CD14-positive monocyte (primary cell): Measurements from ENCODE around the gene PLA2G15. TPM values are rescaled to one million over a fixed set of nuclear protein-coding genes. Genes with fewer than 3 reads are reported as not detected.

Experiments used
- DNase-seq, 3 donors: peaks; one replicate each; pipeline ENCODE4 v3.0.0-alpha.2; 2011 to 2022
- H2AFZ ChIP-seq: 2 replicates; pipeline ENCODE4 v1.6.0; 2012; ENCODE audit warnings: mild to moderate bottlenecking, low read depth, low read length, inconsistent platforms; ENCODE audit not compliant: insufficient read depth, poor library complexity, severe bottlenecking
- H3K27ac ChIP-seq, 2 donors: 1 replicate in 1 of 2; 2 replicates in 1 of 2; pipeline ENCODE4 v1.5.1; 2012 to 2013; ENCODE audit warnings: low read length in 2 of 2, control low read depth in 1 of 2, inconsistent platforms in 1 of 2, low read depth in 1 of 2, mild to moderate bottlenecking in 1 of 2
- H3K27me3 ChIP-seq, 2 donors: one replicate each; pipeline versions ENCODE4 v1.6.0 to v1.6.1; 2011 to 2013; ENCODE audit warnings: low read length in 2 of 2; ENCODE audit not compliant: control insufficient read depth in 2 of 2, insufficient read depth in 2 of 2
- H3K36me3 ChIP-seq, 2 donors: replicated peaks in 1 of 2; 1 replicate in 1 of 2; 2 replicates in 1 of 2; pipeline versions ENCODE4 v1.5.1 to v1.6.1; 2012 to 2013; ENCODE audit warnings: low read length in 2 of 2, control low read depth in 1 of 2, inconsistent platforms in 1 of 2, mild to moderate bottlenecking in 1 of 2; ENCODE audit not compliant: insufficient read depth in 2 of 2, control insufficient read depth in 1 of 2
- H3K4me1 ChIP-seq, 2 donors: 1 replicate in 1 of 2; 2 replicates in 1 of 2; pipeline versions ENCODE4 v1.5.1 to v1.6.1; 2012 to 2013; ENCODE audit warnings: low read length in 2 of 2, control low read depth in 1 of 2, inconsistent platforms in 1 of 2, mild to moderate bottlenecking in 1 of 2, moderate library complexity in 1 of 2; ENCODE audit not compliant: insufficient read depth in 2 of 2, control insufficient read depth in 1 of 2
- H3K4me2 ChIP-seq: replicated peaks from 2 replicates; pipeline ENCODE3; 2012; ENCODE audit warnings: low read length, moderate library complexity, mild to moderate bottlenecking; ENCODE audit not compliant: poor library complexity, severe bottlenecking; ENCODE audit errors: extremely low read depth
- H3K4me3 ChIP-seq, 3 experiments: fragments of 200-600 bp in 1 of 3; sonication (generic) in 1 of 3; replicated peaks in 1 of 3; 1 replicate in 2 of 3; 2 replicates in 1 of 3; pipeline ENCODE4 v1.5.1; 2011 to 2013; ENCODE audit warnings: low read length in 3 of 3, mild to moderate bottlenecking in 3 of 3, control low read depth in 2 of 3, low read depth in 2 of 3, inconsistent platforms in 1 of 3, moderate library complexity in 1 of 3
- H3K79me2 ChIP-seq: 2 replicates; pipeline ENCODE4 v1.6.0; 2012; ENCODE audit warnings: mild to moderate bottlenecking, control low read depth, inconsistent platforms, low read length, moderate library complexity; ENCODE audit not compliant: insufficient read depth
- H3K9ac ChIP-seq: 2 replicates; pipeline ENCODE4 v1.6.0; 2017; ENCODE audit warnings: low read length, mild to moderate bottlenecking; ENCODE audit not compliant: insufficient read depth, poor library complexity, severe bottlenecking
- H3K9me3 ChIP-seq, 2 donors: replicated peaks in 1 of 2; 1 replicate in 1 of 2; 2 replicates in 1 of 2; pipeline versions ENCODE4 v1.5.1 to v1.6.1; 2012 to 2013; ENCODE audit warnings: low read length in 2 of 2, control low read depth in 1 of 2; ENCODE audit not compliant: control insufficient read depth in 1 of 2, insufficient read depth in 1 of 2
- H4K20me1 ChIP-seq: 2 replicates; pipeline ENCODE4 v1.6.0; 2012; ENCODE audit warnings: mild to moderate bottlenecking, low read length, control low read depth, moderate library complexity; ENCODE audit not compliant: insufficient read depth
- H3K27ac Mint-ChIP-seq, 7 donors: one replicate each; pipeline ENCODE4 v1.8.0; 2020; ENCODE audit warnings: mild to moderate bottlenecking in 7 of 7, mixed read lengths in 7 of 7, moderate library complexity in 6 of 7, inconsistent platforms in 2 of 7
- H3K27me3 Mint-ChIP-seq, 3 donors: one replicate each; pipeline ENCODE4 v1.8.0; 2021 to 2022; ENCODE audit warnings: low read depth in 3 of 3, mild to moderate bottlenecking in 3 of 3, mixed read lengths in 3 of 3, moderate library complexity in 3 of 3, inconsistent platforms in 1 of 3
- H3K36me3 Mint-ChIP-seq, 2 donors: one replicate each; pipeline ENCODE4 v1.8.0; 2020; ENCODE audit warnings: mixed read lengths in 2 of 2, inconsistent platforms in 1 of 2, mild to moderate bottlenecking in 1 of 2
- H3K4me1 Mint-ChIP-seq: one replicate; pipeline ENCODE4 v1.8.0; 2020; ENCODE audit warnings: mild to moderate bottlenecking, mixed read lengths
- H3K4me3 Mint-ChIP-seq, 2 donors: one replicate each; pipeline ENCODE4 v1.8.0; 2020; ENCODE audit warnings: mild to moderate bottlenecking in 2 of 2, mixed read lengths in 2 of 2, moderate library complexity in 1 of 2
- H3K9me3 Mint-ChIP-seq, 7 donors: one replicate each; pipeline ENCODE4 v1.8.0; 2020 to 2022; ENCODE audit warnings: mixed read lengths in 7 of 7, mild to moderate bottlenecking in 6 of 7, moderate library complexity in 6 of 7, inconsistent platforms in 2 of 7
- CTCF ChIP-seq: fragments of 200-600 bp; IDR thresholded peaks from one replicate; pipeline ENCODE4 v1.8.0; 2022; ENCODE audit warnings: antibody characterized with exemption, mild to moderate bottlenecking
- WGBS: methylation state at CpG from one replicate; pipeline ENCODE4 v1.1.5; 2013; ENCODE audit warnings: missing lambda C conversion rate; ENCODE audit not compliant: insufficient coverage; 5-methylcytosine and 5-hydroxymethylcytosine counted together
- intact Hi-C, 2 donors: fragments of 100-400 bp; cut with micrococcal nuclease; formaldehyde crosslinking; loops; one replicate each; pipeline versions ENCODE4 v1.15.0 to v1.15.1; 2023
- polyA plus RNA-seq, 3 donors: library from polyadenylated mRNA; depleted of rRNA in 1 of 3; unstranded in 2 of 3; stranded (reverse) in 1 of 3; fragments of 300-500 nt in 2 of 3; fragments of >200 nt in 1 of 3; fragmentation: Illumina TruSeq in 2 of 3; gene quantifications; 1 replicate in 2 of 3; 2 replicates in 1 of 3; pipeline ENCODE4 v1.2.3, GENCODE V29; 2012 to 2021

The PLA2G15 gene
- polyA plus RNA-seq, 3 donors: 27.8 to 34.8 (median 29.5) TPM

GRCh38 chr16:68251832-68252231 lies 6.7 kb downstream of the PLA2G15 start:
- H3K27me3 ChIP-seq: no peaks in the 10 kb centered on the region
- no peaks in the 10 kb centered on the region for H3K9me3 ChIP-seq
- Mint-ChIP-seq H3K36me3 (peaks cover 63 to 89% of the 10 kb centered on the region in 2 donors), H3K27ac (no peak overlapping the region), H3K4me1 (peaks cover 28% of the 10 kb centered on the region), H3K9me3 (peaks cover 0 to 2% (median 0%) of the 10 kb centered on the region in 7 donors), H3K4me3 (no peak overlapping the region), H3K27me3 (peaks cover 0 to 2% (median 0%) of the 10 kb centered on the region in 3 donors)
- peaks cover 55 to 77% of the 10 kb centered on the region in 2 donors for H3K36me3 ChIP-seq
- H3K27ac ChIP-seq: no peak overlapping the region
- H4K20me1 ChIP-seq: peaks cover 8% of the 10 kb centered on the region
- no peak overlapping the region for H3K9ac ChIP-seq
- H3K4me1 ChIP-seq: peaks cover 20 to 23% of the 10 kb centered on the region in 2 donors
- WGBS: 82% methylated on average over 3 of the region's 5 CpGs
- DNase-seq: no peak
- no peak overlapping the region for H2AFZ ChIP-seq
- no peak overlapping the region for H3K4me2 ChIP-seq
- intact Hi-C loops: no loop called here
- TF ChIP-seq CTCF: no peak
- no peak overlapping the region for H3K4me3 ChIP-seq
- H3K79me2 ChIP-seq: peaks cover 20% of the 10 kb centered on the region

GRCh38 chr16:68252383-68252782 lies 7.2 kb downstream of the PLA2G15 start:
- Mint-ChIP-seq H3K36me3 (peaks cover 63 to 90% of the 10 kb centered on the region in 2 donors), H3K4me1 (peaks cover 28% of the 10 kb centered on the region), H3K27ac (no peak overlapping the region), H3K4me3 (no peak overlapping the region), H3K27me3 (peaks cover 0 to 2% (median 0%) of the 10 kb centered on the region in 3 donors), H3K9me3 (peaks cover 0 to 2% (median 0%) of the 10 kb centered on the region in 7 donors)
- intact Hi-C loops: no loop called here
- Histone ChIP-seq H4K20me1 (peaks cover 8% of the 10 kb centered on the region), H3K27ac (no peak overlapping the region), H3K4me3 (no peak overlapping the region), H3K9ac (no peak overlapping the region), H3K27me3 (no peaks in the 10 kb centered on the region), H3K4me1 (peaks cover 20 to 23% of the 10 kb centered on the region in 2 donors), H2AFZ (no peak overlapping the region), H3K79me2 (peaks cover 15% of the 10 kb centered on the region), H3K36me3 (peaks cover 55 to 77% of the 10 kb centered on the region in 2 donors), H3K9me3 (no peaks in the 10 kb centered on the region), H3K4me2 (no peak overlapping the region)
- WGBS: 100% methylated on average over 2 of the region's 5 CpGs
- TF ChIP-seq CTCF: no peak
- no peak for DNase-seq
